Ascending aorta (tissue), 2 donors: ENCODE results near the gene MINDY1. TPM values are rescaled to one million over a fixed set of nuclear protein-coding genes. Genes with fewer than 3 reads are reported as not detected.

ENCODE experiments used
- DNase-seq, 2 donors: peaks; one replicate each; pipeline ENCODE4 v3.0.0-alpha.2; 2019; ENCODE audit warnings: low spot score in 2 of 2
- H3K27ac ChIP-seq, 2 donors: fragments of 200-600 bp; sonication (generic); one replicate each; pipeline ENCODE4 v1.5.1; 2016 to 2017; ENCODE audit warnings: mild to moderate bottlenecking in 1 of 2
- H3K27me3 ChIP-seq: fragments of 200-600 bp; sonication (generic); one replicate; pipeline ENCODE4 v1.5.1; 2017
- H3K36me3 ChIP-seq, 2 donors: fragments of 200-600 bp; sonication (generic); one replicate each; pipeline ENCODE4 v1.5.1; 2016
- H3K4me1 ChIP-seq, 2 donors: fragments of 200-600 bp; sonication (generic); one replicate each; pipeline ENCODE4 v1.5.1; 2016 to 2017; ENCODE audit warnings: mild to moderate bottlenecking in 1 of 2
- H3K4me3 ChIP-seq, 2 donors: fragments of 200-600 bp; sonication (generic); one replicate each; pipeline ENCODE4 v1.5.1; 2016 to 2017; ENCODE audit warnings: mild to moderate bottlenecking in 1 of 2
- H3K9me3 ChIP-seq, 2 donors: fragments of 200-600 bp; sonication (generic); one replicate each; pipeline ENCODE4 v1.5.1; 2016
- intact Hi-C: fragments of 100-400 bp; cut with DNase I; formaldehyde crosslinking; loops from one replicate; pipeline ENCODE4 v1.15.1; 2023
- total RNA-seq: library from RNA; depleted of rRNA; stranded (reverse); fragments of >200 nt; gene quantifications from one replicate; pipeline ENCODE4 v1.1.0, GENCODE V29; 2016
- TF ChIP-seq, protein P1 (sequence below), 3 experiments: fragments of 200-600 bp in 2 of 3; fragments of 450-650 bp in 1 of 3; sonication (generic) in 2 of 3; IDR thresholded peaks; one replicate each; pipeline ENCODE4 v1.5.1; 2016 to 2019; ENCODE audit warnings: antibody characterized with exemption in 3 of 3, mild to moderate bottlenecking in 1 of 3, moderate library complexity in 1 of 3

Gene MINDY1
- total RNA-seq, 1 donor from 2014 or later = 9.7 TPM

DNA sequence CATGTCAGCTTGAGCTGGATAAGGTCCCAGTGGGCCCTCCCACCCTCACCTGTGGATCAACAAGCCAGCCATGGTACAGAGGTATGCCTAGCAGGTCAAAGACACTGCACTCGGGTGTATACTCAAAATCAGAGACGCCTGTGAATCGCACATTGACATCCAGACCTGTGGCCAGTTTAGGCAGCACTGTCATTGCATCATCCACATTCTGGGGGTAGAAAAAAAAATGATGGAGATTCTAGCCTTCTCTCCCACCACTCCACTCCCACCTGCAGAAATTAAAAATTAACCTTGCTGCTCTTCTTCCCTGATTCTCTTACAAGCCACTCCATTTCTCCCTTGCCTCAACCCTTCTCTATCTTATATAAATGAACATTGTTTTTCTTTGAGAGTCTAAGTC lies 6.3 kb downstream of the MINDY1 start:
- H3K36me3 ChIP-seq = peaks cover 35 to 39% of the 10 kb centered on the region in 2 donors
- peaks cover 8 to 29% of the 10 kb centered on the region in 2 donors for H3K4me1 ChIP-seq
- DNase-seq = no peak
- no peak overlapping the region for H3K27ac ChIP-seq
- no peaks in the 10 kb centered on the region for H3K27me3 ChIP-seq
- no peak overlapping the region for H3K4me3 ChIP-seq
- TF ChIP-seq, protein P1, sequence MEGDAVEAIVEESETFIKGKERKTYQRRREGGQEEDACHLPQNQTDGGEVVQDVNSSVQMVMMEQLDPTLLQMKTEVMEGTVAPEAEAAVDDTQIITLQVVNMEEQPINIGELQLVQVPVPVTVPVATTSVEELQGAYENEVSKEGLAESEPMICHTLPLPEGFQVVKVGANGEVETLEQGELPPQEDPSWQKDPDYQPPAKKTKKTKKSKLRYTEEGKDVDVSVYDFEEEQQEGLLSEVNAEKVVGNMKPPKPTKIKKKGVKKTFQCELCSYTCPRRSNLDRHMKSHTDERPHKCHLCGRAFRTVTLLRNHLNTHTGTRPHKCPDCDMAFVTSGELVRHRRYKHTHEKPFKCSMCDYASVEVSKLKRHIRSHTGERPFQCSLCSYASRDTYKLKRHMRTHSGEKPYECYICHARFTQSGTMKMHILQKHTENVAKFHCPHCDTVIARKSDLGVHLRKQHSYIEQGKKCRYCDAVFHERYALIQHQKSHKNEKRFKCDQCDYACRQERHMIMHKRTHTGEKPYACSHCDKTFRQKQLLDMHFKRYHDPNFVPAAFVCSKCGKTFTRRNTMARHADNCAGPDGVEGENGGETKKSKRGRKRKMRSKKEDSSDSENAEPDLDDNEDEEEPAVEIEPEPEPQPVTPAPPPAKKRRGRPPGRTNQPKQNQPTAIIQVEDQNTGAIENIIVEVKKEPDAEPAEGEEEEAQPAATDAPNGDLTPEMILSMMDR (IDR thresholded peaks at IDR 0.05) = no peak
- no peaks in the 10 kb centered on the region for H3K9me3 ChIP-seq
- intact Hi-C loops = loop anchor here (10.0 kb wide), 1 partner anchor 306 kb away; the partner anchor contains the start of gene GOLPH3L

DNA sequence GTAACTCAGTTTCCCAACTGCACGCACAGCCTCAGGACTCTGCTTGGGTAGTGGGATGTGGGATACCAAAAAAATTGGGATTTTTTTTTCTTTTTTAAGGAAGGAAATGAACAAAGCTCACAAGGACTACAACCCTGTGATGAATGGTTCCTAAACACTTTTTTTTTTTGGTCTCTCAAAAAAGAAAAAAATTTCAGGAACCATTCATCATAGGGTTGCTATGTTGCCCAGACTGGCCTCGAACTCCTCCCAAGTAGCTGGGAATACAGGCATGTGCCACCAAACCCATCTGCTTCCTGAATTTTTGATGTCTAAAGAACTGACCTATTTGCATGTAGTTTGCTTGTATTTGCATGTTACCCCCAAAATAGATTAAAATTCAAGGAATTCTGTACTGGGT lies 6.8 kb downstream of the MINDY1 start:
- Histone ChIP-seq H3K4me1 (peaks cover 6 to 24% of the 10 kb centered on the region in 2 donors), H3K9me3 (no peaks in the 10 kb centered on the region), H3K4me3 (no peak overlapping the region), H3K27ac (no peak overlapping the region), H3K36me3 (peaks cover 35 to 39% of the 10 kb centered on the region in 2 donors), H3K27me3 (no peaks in the 10 kb centered on the region)
- intact Hi-C loops = loop anchor here (10.0 kb wide), 1 partner anchor 305 kb away; the partner anchor contains the start of gene GOLPH3L
- TF ChIP-seq, protein P1 (IDR thresholded peaks at IDR 0.05) = no peak
- no peak for DNase-seq

DNA sequence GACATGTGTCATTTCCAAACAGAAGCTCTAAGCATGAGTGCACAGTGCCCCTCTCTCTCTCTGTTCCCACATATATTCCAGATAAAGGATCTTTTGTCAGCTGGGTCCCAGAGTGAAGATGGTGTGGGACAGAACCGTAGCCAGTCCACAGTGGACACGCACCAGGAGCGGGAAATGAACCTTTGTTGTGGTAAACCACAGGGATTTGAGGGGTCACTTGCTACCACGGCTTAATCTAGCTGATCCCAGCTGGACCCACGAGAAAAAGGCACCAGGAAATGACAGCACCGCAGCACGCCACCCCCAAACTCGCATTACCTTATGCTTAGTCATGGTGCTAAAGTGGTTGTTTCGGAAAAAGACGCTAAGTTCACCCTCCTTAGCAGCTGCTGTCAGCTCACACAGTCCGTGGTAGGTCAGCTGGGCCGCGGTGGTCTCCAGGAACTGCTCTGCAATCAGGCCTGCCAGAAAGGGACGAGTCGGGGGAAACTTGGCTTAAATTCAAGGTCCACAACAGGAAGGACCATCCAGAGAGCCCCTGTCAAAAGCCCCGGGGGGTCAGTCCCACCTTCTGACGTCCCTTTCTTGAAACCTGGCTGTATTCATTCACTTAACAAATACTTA lies 7.5 kb downstream of the MINDY1 start:
- no peaks in the 10 kb centered on the region for H3K9me3 ChIP-seq
- TF ChIP-seq, protein P1 (IDR thresholded peaks at IDR 0.05) = no peak
- H3K4me1 ChIP-seq = peaks cover 3 to 17% of the 10 kb centered on the region in 2 donors
- no peak for DNase-seq
- peaks cover 35 to 39% of the 10 kb centered on the region in 2 donors for H3K36me3 ChIP-seq
- H3K27ac ChIP-seq = no peak overlapping the region
- no peak overlapping the region for H3K4me3 ChIP-seq
- intact Hi-C loops = no loop called here
- no peaks in the 10 kb centered on the region for H3K27me3 ChIP-seq

DNA sequence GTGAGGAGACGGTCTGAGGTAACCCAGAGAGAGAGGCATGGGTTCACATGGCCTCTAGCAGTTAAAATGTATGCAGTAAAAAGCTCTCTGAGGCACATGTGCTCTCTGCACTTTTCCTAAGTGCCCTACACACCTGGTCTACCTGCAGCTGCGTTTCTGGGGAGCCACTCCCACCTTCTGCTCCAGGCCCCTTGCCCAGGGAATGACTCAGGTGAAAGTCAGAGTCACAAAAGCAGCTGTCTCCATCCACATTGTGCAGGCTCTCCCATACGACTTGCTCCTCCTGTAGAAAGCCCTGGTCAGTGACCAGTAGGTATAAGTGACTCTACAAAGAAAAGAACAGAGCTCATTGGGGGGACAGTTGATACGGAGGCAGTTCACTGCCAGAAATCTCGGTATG lies 8.8 kb downstream of the MINDY1 start:
- Histone ChIP-seq H3K27me3 (no peaks in the 10 kb centered on the region), H3K27ac (no peak overlapping the region), H3K9me3 (no peaks in the 10 kb centered on the region), H3K4me1 (peaks cover 0 to 4% of the 10 kb centered on the region in 2 donors), H3K36me3 (peaks cover 35 to 39% of the 10 kb centered on the region in 2 donors), H3K4me3 (no peak overlapping the region)
- intact Hi-C loops = loop anchor here (2.0 kb wide), 1 partner anchor 19 kb away; no protein-coding TSS in a partner anchor
- TF ChIP-seq, protein P1 (IDR thresholded peaks at IDR 0.05) = no peak
- no peak for DNase-seq

DNA sequence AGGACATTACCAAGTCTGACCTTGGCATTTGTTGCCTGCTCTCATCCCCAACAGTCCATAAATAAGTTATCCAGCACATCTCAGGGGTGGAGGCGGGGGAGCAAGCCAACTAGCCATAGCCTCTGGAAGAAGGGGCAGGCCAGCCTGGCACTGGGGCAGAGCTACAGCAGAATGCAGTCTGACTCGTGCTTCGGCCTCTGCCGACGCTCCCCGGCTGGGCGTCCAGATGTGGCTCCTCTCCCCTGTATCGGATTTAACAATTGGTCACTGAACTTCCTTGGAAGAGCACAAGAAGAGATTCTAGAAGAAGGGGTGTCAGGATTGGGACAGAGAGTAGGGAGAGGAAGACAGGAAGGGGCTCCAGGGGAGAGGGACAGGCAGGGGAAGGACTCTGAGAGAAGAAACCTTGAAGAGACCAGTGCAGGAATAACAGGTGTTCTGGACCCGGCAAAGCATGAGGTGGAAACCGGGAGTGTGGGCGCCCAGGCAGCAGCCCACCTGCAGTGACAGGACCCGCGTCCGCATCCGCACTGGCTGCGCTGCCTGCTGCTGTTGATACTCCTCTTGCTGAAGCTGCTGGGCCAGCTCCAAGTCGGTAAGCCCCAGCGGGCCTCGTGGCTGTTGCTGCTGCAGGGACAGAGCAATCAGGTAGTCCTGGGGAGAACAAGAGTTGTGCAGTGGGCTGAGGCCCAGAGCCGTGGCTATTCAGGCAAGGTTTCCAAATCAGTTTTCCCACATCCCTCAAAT lies 9.4 kb downstream of the MINDY1 start:
- TF ChIP-seq, protein P1 (IDR thresholded peaks at IDR 0.05) = no peak
- H3K27ac ChIP-seq = no peak overlapping the region

More for the DNA sequence above, 9.4 kb downstream of the MINDY1 start:
- Histone ChIP-seq H3K4me1 (no peaks in the 10 kb centered on the region), H3K9me3 (no peaks in the 10 kb centered on the region), H3K27me3 (no peaks in the 10 kb centered on the region), H3K36me3 (peaks cover 35 to 39% of the 10 kb centered on the region in 2 donors), H3K4me3 (no peak overlapping the region)
- intact Hi-C loops = loop anchor here (2.0 kb wide), 1 partner anchor 18 kb away; no protein-coding TSS in a partner anchor
- DNase-seq = no peak
